Astrocyte (in vitro differentiated cells and primary cell): Measurements from ENCODE around the gene VASN. TPM values are rescaled to one million over a fixed set of nuclear protein-coding genes. Genes with fewer than 3 reads are reported as not detected.

Experiments used
- DNase-seq: peaks from one replicate; pipeline ENCODE4 v3.0.0-alpha.2; 2010; ENCODE audit warnings: low read depth
- FAIRE-seq: peaks from 2 replicates; lab custom pipeline; 2011; peaks lifted over from hg19 to GRCh38; lab: Jason Lieb, UNC
- H2AFZ ChIP-seq: 2 replicates; pipeline ENCODE4 v1.6.0; 2012; ENCODE audit warnings: low read depth, low read length, inconsistent platforms
- H3K27ac ChIP-seq: 2 replicates; pipeline ENCODE4 v1.5.1; 2011; ENCODE audit warnings: low read depth, low read length, inconsistent platforms
- H3K27me3 ChIP-seq: 2 replicates; pipeline ENCODE4 v1.6.0; 2011; ENCODE audit warnings: low read length, inconsistent platforms; ENCODE audit not compliant: insufficient read depth
- H3K36me3 ChIP-seq: 2 replicates; pipeline ENCODE4 v1.5.1; 2011; ENCODE audit warnings: low read length, inconsistent platforms; ENCODE audit not compliant: insufficient read depth
- H3K4me1 ChIP-seq: 2 replicates; pipeline ENCODE4 v1.5.1; 2011; ENCODE audit warnings: low read length, inconsistent platforms; ENCODE audit not compliant: insufficient read depth
- H3K4me2 ChIP-seq: 2 replicates; pipeline ENCODE4 v1.6.0; 2012; ENCODE audit warnings: low read length, inconsistent platforms
- H3K4me3 ChIP-seq: 2 replicates; pipeline ENCODE4 v1.5.1; 2011; ENCODE audit warnings: low read depth, mild to moderate bottlenecking, low read length, inconsistent platforms; ENCODE audit not compliant: insufficient read depth
- H3K79me2 ChIP-seq: 2 replicates; pipeline ENCODE4 v1.6.0; 2012; ENCODE audit warnings: mild to moderate bottlenecking, low read length, inconsistent platforms; ENCODE audit not compliant: insufficient read depth
- H3K9ac ChIP-seq: 2 replicates; pipeline ENCODE4 v1.6.0; 2012; ENCODE audit warnings: mild to moderate bottlenecking, low read length, inconsistent platforms
- H3K9me3 ChIP-seq: 2 replicates; pipeline ENCODE4 v1.5.1; 2012; ENCODE audit warnings: low read depth, mild to moderate bottlenecking, low read length, inconsistent platforms; ENCODE audit not compliant: insufficient read depth
- H4K20me1 ChIP-seq: 2 replicates; pipeline ENCODE4 v1.6.0; 2012; ENCODE audit warnings: low read length, inconsistent platforms; ENCODE audit not compliant: insufficient read depth
- H3K27ac Mint-ChIP-seq: one replicate; pipeline ENCODE4 v1.8.0; 2021; ENCODE audit warnings: mild to moderate bottlenecking, mixed read lengths; ENCODE audit not compliant: unreplicated experiment
- H3K27me3 Mint-ChIP-seq: one replicate; pipeline ENCODE4 v1.8.0; 2021; ENCODE audit warnings: low read depth, mixed read lengths; ENCODE audit not compliant: unreplicated experiment
- H3K36me3 Mint-ChIP-seq: one replicate; pipeline ENCODE4 v1.8.0; 2021; ENCODE audit warnings: low read depth, mixed read lengths; ENCODE audit not compliant: unreplicated experiment
- H3K4me1 Mint-ChIP-seq: one replicate; pipeline ENCODE4 v1.8.0; 2021; ENCODE audit warnings: low read depth, mixed read lengths; ENCODE audit not compliant: unreplicated experiment
- H3K4me3 Mint-ChIP-seq: one replicate; pipeline ENCODE4 v1.8.0; 2021; ENCODE audit warnings: mild to moderate bottlenecking, moderate library complexity, mixed read lengths; ENCODE audit not compliant: unreplicated experiment
- H3K9me3 Mint-ChIP-seq: one replicate; pipeline ENCODE4 v1.8.0; 2021; ENCODE audit warnings: mild to moderate bottlenecking, mixed read lengths; ENCODE audit not compliant: unreplicated experiment
- EZH2 ChIP-seq: IDR thresholded peaks from 2 replicates; pipeline ENCODE4 v1.6.1; 2012; ENCODE audit warnings: mild to moderate bottlenecking, low read length, inconsistent platforms; ENCODE audit not compliant: insufficient read depth
- total RNA-seq: library from RNA; stranded (reverse); gene quantifications from 2 replicates; pipeline ENCODE4 v1.2.1, GENCODE V29; 2021
- TF ChIP-seq, protein P1 (sequence below): IDR thresholded peaks from 2 replicates; pipeline ENCODE4 v1.5.1; 2011; ENCODE audit warnings: low read depth, mild to moderate bottlenecking, inconsistent platforms, low read length, moderate library complexity; ENCODE audit not compliant: insufficient read depth

Gene VASN
- total RNA-seq, 1 donor from 2014 or later: 32.0 TPM

DNA sequence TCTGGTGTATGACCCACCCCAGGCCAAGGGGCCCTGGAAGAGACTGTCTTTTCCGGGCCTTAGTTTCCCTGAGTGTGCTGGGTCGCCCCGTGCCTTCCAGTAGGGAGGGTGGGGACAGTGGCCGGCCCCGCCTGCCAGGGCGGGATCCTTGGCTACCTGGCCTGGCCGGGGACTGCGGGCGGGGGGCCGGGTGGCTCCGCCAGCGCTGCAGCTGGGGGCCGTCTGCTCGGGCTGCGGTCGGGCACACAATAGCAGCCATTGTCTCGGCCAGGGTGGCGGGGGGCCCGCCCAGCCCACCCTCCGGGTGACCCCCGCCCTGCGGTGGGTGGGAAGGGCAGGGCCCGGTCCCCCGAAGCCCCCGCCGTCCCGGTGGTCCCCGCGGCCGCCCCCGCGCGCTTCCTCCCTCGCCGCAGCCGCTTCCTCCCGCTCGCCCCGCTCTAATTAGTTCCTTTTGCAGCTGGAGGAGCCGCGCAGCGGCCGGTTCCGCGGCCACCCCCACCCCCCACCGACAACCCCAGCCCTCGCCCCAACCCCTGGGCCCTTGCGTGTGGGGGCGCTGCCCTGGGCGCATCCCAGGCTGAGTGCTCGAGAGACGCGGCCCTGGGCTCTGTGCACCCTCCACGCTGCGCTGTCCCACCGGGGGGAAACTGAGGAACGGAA lies 44.1 kb upstream of the VASN start:
- H3K4me3 Mint-ChIP-seq: no peak overlapping the region
- TF ChIP-seq, protein P1, sequence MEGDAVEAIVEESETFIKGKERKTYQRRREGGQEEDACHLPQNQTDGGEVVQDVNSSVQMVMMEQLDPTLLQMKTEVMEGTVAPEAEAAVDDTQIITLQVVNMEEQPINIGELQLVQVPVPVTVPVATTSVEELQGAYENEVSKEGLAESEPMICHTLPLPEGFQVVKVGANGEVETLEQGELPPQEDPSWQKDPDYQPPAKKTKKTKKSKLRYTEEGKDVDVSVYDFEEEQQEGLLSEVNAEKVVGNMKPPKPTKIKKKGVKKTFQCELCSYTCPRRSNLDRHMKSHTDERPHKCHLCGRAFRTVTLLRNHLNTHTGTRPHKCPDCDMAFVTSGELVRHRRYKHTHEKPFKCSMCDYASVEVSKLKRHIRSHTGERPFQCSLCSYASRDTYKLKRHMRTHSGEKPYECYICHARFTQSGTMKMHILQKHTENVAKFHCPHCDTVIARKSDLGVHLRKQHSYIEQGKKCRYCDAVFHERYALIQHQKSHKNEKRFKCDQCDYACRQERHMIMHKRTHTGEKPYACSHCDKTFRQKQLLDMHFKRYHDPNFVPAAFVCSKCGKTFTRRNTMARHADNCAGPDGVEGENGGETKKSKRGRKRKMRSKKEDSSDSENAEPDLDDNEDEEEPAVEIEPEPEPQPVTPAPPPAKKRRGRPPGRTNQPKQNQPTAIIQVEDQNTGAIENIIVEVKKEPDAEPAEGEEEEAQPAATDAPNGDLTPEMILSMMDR: no peak
- no peak for TF ChIP-seq EZH2
- Histone ChIP-seq H3K4me1 (peaks cover 25% of the 10 kb centered on the region), H3K27ac (no peak overlapping the region), H3K27me3 (no peaks in the 10 kb centered on the region), H3K36me3 (no peaks in the 10 kb centered on the region), H3K4me2 (peak overlapping the region; percentile 87), H3K79me2 (peaks cover 85% of the 10 kb centered on the region), H2AFZ (peak overlapping the region; percentile 37), H3K4me3 (peak overlapping the region; percentile 50), H3K9ac (peak overlapping the region; percentile 62), H3K9me3 (no peaks in the 10 kb centered on the region), H4K20me1 (peaks cover 87% of the 10 kb centered on the region)
- H3K27ac Mint-ChIP-seq: no peak overlapping the region
- DNase-seq (no peak), FAIRE-seq (no peak)
- peaks cover 11% of the 10 kb centered on the region for H3K4me1 Mint-ChIP-seq
- H3K9me3 Mint-ChIP-seq: no peaks in the 10 kb centered on the region
- no peaks in the 10 kb centered on the region for H3K27me3 Mint-ChIP-seq
- no peaks in the 10 kb centered on the region for H3K36me3 Mint-ChIP-seq

DNA sequence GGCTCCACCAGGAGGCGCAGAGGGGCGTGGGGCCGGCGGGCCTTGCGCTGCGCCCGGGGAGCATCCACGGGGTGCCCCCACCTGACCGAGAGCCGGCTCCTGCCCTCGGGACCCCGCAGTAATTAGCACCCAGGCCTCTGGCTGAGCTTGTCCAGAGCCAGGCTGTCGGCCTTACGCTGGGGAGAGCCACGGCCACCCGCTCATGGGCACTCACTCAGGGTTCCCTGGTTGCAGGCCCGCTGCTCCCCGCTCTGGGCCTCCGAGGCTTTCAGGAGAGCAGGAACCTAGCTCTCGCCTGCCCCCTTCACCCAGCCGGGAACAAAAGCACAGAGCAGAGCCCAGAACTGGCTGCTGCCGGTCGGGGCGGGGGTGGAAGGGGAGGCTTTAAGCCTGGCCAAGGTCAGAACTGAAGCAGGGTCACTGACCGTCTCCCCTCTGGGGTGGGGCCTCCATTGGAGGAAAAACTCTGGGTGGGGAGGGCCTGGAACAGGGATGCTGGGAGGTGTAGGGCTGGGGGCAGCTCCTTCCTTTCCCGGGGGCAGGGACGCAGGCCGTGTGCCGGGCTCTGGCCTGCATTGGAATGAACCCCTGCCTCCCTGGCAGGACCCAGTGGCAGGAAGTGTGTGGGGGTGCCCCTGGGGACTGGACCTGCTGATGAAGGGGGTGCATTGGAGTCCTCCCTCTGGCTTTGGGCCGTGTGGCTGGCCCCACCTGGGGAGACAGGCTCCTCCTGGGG lies 43.4 kb upstream of the VASN start:
- Histone ChIP-seq H3K4me2 (peak overlapping the region; percentile 87), H3K9ac (peak overlapping the region; percentile 62), H3K4me1 (peaks cover 24% of the 10 kb centered on the region), H3K27me3 (no peaks in the 10 kb centered on the region), H3K4me3 (peak overlapping the region; percentile 50), H3K9me3 (no peaks in the 10 kb centered on the region), H3K36me3 (no peaks in the 10 kb centered on the region), H4K20me1 (peaks cover 87% of the 10 kb centered on the region), H3K27ac (no peak overlapping the region), H3K79me2 (peaks cover 83% of the 10 kb centered on the region), H2AFZ (peak overlapping the region; percentile 37)
- H3K9me3 Mint-ChIP-seq: no peaks in the 10 kb centered on the region
- peak overlapping the region; percentile 34 for H3K27ac Mint-ChIP-seq
- no peaks in the 10 kb centered on the region for H3K36me3 Mint-ChIP-seq
- DNase-seq (no peak), FAIRE-seq (no peak)
- H3K4me3 Mint-ChIP-seq: peak overlapping the region; percentile 50
- no peaks in the 10 kb centered on the region for H3K27me3 Mint-ChIP-seq
- TF ChIP-seq EZH2: no peak
- TF ChIP-seq, protein P1: peak; percentile 29
- peaks cover 11% of the 10 kb centered on the region for H3K4me1 Mint-ChIP-seq
